ENCODE measurements around the gene TCHHL1.
"Not testable (repeated sequence)": the region's sequence is repeated elsewhere in the genome, so short reads cannot be mapped to it uniquely, and the experiment has no call there.

The TCHHL1 gene

GRCh38 chr1:152084853-152085252 is 4.0 kb downstream of the TCHHL1 start:
- DNase-seq, result no peak

GRCh38 chr1:152081026-152081425 is 7.8 kb downstream of the TCHHL1 start:
- not testable (repeated sequence) for DNase-seq

GRCh38 chr1:152080494-152080893 is 8.4 kb downstream of the TCHHL1 start:
- not testable (repeated sequence) for DNase-seq

- DNase-seq, result no peak
Observed at GRCh38 chr1:152078831-152079441, 9.9 kb downstream of the TCHHL1 start.

GRCh38 chr1:152072311-152072710 is 16.6 kb downstream of the TCHHL1 start:
- no peak for DNase-seq

GRCh38 chr1:152071123-152071522 is 17.7 kb downstream of the TCHHL1 start:
- no peak for DNase-seq

GRCh38 chr1:152067929-152068328 is 20.9 kb downstream of the TCHHL1 start:
- DNase-seq, result no peak

- DNase-seq, result no peak
Observed at GRCh38 chr1:152067150-152067549, 21.7 kb downstream of the TCHHL1 start.

GRCh38 chr1:152061952-152062351 is 26.9 kb downstream of the TCHHL1 start:
- no peak for DNase-seq

GRCh38 chr1:152053375-152053774 is 35.5 kb downstream of the TCHHL1 start:
- no peak for DNase-seq

- DNase-seq, result peak; percentile 74
Observed at GRCh38 chr1:152052606-152053005, 36.3 kb downstream of the TCHHL1 start.

GRCh38 chr1:152050886-152051675 is 37.8 kb downstream of the TCHHL1 start:
- DNase-seq, result no peak

GRCh38 chr1:152049291-152050083 is 39.4 kb downstream of the TCHHL1 start:
- no peak for DNase-seq

GRCh38 chr1:152048416-152049009 is 40.4 kb downstream of the TCHHL1 start:
- no peak for DNase-seq

GRCh38 chr1:152047730-152048415 is 41.0 kb downstream of the TCHHL1 start:
- peak; percentile 82 for DNase-seq

- DNase-seq, result no peak
Observed at GRCh38 chr1:152047413-152047729, 41.5 kb downstream of the TCHHL1 start.

- no peak for DNase-seq
Observed at GRCh38 chr1:152044386-152044785, 44.5 kb downstream of the TCHHL1 start.

- no peak for DNase-seq
Observed at GRCh38 chr1:152043870-152044269, 45.0 kb downstream of the TCHHL1 start.

GRCh38 chr1:152042030-152042429 is 46.8 kb downstream of the TCHHL1 start:
- no peak for DNase-seq

- DNase-seq, result no peak
Observed at GRCh38 chr1:152039886-152040285, 49.0 kb downstream of the TCHHL1 start.

GRCh38 chr1:152039461-152039860 is 49.4 kb downstream of the TCHHL1 start:
- no peak for DNase-seq

GRCh38 chr1:152038871-152039270 is 50.0 kb downstream of the TCHHL1 start:
- no peak for DNase-seq
